ENCODE results near the gene PDE8A. TPM values are rescaled to one million over a fixed set of nuclear protein-coding genes. Genes with fewer than 3 reads are reported as not detected.

The PDE8A gene
- total RNA-seq, 1 donor from 2014 or later: 43.4 TPM

DNA sequence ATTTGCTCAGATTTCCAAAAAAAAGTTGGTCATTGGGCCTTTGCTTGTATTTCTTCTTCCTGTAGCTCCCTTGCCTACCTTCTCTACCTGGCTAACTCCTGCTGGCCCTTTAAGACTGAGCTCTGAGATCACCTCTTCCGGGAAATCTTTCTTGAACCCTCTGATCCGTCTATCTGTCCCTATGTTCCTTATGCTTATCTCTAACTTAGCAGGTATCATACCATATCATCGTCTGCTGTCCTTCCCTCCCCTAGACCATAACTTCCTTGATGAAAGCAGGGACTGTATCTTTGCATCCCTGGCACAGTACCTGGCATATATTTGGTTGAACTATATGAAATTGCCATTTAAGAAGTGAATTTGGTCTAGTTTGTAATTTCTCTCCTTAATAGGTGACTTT lies 42.3 kb downstream of the PDE8A start:
- Mint-ChIP-seq H3K9me3 (ENCODE audit: unreplicated experiment) (no peaks in the 10 kb centered on the region), H3K4me3 (ENCODE audit: unreplicated experiment) (no peak overlapping the region), H3K36me3 (ENCODE audit: low read depth, unreplicated experiment) (peaks cover 3% of the 10 kb centered on the region), H3K27me3 (ENCODE audit: unreplicated experiment) (peaks cover 3% of the 10 kb centered on the region), H3K27ac (ENCODE audit: unreplicated experiment) (no peak overlapping the region), H3K4me1 (ENCODE audit: unreplicated experiment) (peaks cover 56% of the 10 kb centered on the region)
- TF ChIP-seq, protein P1, sequence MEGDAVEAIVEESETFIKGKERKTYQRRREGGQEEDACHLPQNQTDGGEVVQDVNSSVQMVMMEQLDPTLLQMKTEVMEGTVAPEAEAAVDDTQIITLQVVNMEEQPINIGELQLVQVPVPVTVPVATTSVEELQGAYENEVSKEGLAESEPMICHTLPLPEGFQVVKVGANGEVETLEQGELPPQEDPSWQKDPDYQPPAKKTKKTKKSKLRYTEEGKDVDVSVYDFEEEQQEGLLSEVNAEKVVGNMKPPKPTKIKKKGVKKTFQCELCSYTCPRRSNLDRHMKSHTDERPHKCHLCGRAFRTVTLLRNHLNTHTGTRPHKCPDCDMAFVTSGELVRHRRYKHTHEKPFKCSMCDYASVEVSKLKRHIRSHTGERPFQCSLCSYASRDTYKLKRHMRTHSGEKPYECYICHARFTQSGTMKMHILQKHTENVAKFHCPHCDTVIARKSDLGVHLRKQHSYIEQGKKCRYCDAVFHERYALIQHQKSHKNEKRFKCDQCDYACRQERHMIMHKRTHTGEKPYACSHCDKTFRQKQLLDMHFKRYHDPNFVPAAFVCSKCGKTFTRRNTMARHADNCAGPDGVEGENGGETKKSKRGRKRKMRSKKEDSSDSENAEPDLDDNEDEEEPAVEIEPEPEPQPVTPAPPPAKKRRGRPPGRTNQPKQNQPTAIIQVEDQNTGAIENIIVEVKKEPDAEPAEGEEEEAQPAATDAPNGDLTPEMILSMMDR (IDR thresholded peaks at IDR 0.05; ENCODE audit: unreplicated experiment): no peak
- DNase-seq (ENCODE audit: low spot score): no peak

- Mint-ChIP-seq H3K9me3 (ENCODE audit: unreplicated experiment) (no peaks in the 10 kb centered on the region), H3K36me3 (ENCODE audit: low read depth, unreplicated experiment) (peaks cover 3% of the 10 kb centered on the region), H3K4me1 (ENCODE audit: unreplicated experiment) (peaks cover 63% of the 10 kb centered on the region), H3K27ac (ENCODE audit: unreplicated experiment) (peak overlapping the region; percentile 68), H3K4me3 (ENCODE audit: unreplicated experiment) (no peak overlapping the region), H3K27me3 (ENCODE audit: unreplicated experiment) (peaks cover 3% of the 10 kb centered on the region)
- DNase-seq (ENCODE audit: low spot score): no peak
- TF ChIP-seq, protein P1 (IDR thresholded peaks at IDR 0.05; ENCODE audit: unreplicated experiment): no peak
Measured at GRCh38 chr15:85024509-85025336, 43.1 kb downstream of the PDE8A start.

DNA sequence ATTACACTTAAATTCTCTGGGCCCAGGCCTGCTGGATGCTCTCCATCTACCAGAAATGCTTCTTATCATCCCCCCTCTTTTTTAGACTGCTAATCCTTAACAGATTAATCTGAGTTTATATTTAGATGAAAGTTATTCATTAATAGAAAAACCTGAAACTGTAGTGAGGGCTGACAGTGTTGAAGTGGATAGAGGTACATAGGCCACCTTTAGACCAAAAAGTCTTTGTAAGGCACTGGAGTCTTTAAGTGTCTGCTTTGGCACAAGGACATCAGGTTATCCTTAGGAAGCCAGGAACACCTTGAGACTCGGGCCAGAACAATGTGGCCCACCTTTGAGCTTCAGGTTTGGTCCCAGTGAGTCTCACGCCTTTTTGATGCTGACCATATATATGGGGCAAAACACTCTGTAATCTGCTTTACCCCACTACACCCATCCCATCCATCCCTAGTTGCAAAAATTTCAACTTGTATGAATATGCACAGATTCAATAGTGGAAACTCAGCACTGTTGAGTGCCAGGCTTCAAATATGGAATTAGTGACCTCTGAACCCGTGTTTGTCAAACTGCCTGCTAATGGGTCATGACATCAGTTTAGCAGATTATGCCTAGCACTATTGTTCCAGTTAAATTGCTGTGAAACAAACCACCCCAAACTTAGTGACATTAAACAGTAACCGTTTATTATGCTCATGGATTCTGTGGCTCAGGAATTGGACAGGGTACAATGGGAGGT lies 44.0 kb downstream of the PDE8A start:
- Mint-ChIP-seq H3K36me3 (ENCODE audit: low read depth, unreplicated experiment) (peaks cover 3% of the 10 kb centered on the region), H3K4me3 (ENCODE audit: unreplicated experiment) (no peak overlapping the region), H3K27me3 (ENCODE audit: unreplicated experiment) (peaks cover 2% of the 10 kb centered on the region), H3K4me1 (ENCODE audit: unreplicated experiment) (peaks cover 73% of the 10 kb centered on the region), H3K9me3 (ENCODE audit: unreplicated experiment) (no peaks in the 10 kb centered on the region), H3K27ac (ENCODE audit: unreplicated experiment) (no peak overlapping the region)
- DNase-seq (ENCODE audit: low spot score): no peak
- TF ChIP-seq, protein P1 (IDR thresholded peaks at IDR 0.05; ENCODE audit: unreplicated experiment): no peak

DNA sequence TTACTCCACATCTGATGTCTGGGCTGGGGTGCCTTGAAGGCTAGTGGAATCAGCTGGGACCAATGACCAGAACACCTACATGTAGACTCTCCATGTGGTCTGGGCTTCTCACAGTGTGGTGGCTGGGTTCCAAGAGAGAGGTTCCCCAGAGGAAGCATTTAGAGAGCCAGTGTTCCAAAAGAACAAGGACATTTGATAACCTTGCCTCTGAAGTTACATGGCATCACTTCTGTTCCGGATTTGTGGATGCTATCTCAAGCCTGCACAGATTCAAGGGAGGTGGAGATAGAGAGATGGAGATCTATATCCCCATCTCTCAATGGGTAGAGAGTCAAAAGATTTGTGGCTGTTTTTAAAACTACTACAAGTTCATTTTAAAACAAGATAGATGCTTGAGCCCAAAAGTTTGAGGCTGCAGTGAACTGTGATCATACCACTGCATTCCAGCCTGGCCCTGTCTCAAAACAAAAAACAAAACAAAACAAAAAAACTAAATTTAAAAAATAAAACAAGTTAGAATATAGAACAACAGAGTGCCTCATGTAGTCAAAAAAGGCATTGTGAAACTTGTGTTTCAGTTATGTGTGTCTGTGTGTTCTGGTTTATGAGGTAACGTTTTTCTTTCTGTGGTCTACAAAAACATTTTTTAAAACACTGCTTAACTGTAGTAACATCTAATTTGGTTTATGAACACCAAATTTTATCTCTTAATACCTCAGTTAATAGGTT lies 44.8 kb downstream of the PDE8A start:
- Mint-ChIP-seq H3K27ac (ENCODE audit: unreplicated experiment) (peak overlapping the region; percentile 89), H3K36me3 (ENCODE audit: low read depth, unreplicated experiment) (peaks cover 3% of the 10 kb centered on the region), H3K4me1 (ENCODE audit: unreplicated experiment) (peaks cover 79% of the 10 kb centered on the region), H3K4me3 (ENCODE audit: unreplicated experiment) (no peak overlapping the region), H3K27me3 (ENCODE audit: unreplicated experiment) (peaks cover 2% of the 10 kb centered on the region), H3K9me3 (ENCODE audit: unreplicated experiment) (no peaks in the 10 kb centered on the region)
- no peak for DNase-seq (ENCODE audit: low spot score)
- TF ChIP-seq, protein P1 (IDR thresholded peaks at IDR 0.05; ENCODE audit: unreplicated experiment): no peak

All from endothelial cell (in vitro differentiated cells).